Esophagus squamous epithelium (tissue), 5 donors: ENCODE data around the gene RSPO4. TPM values are rescaled to one million over a fixed set of nuclear protein-coding genes. Genes with fewer than 3 reads are reported as not detected.

Source experiments
- DNase-seq: peaks from one replicate; lab custom pipeline; 2025; lab: John Stamatoyannopoulos, UW
- H3K27ac ChIP-seq, 4 donors: fragments of 200-600 bp; sonication (generic); one replicate each; pipeline ENCODE4 v1.5.1; 2016 to 2019; ENCODE audit warnings: mild to moderate bottlenecking in 1 of 4
- H3K27me3 ChIP-seq, 4 donors: fragments of 200-600 bp; sonication (generic); 1 replicate in 3 of 4; 2 replicates in 1 of 4; pipeline versions ENCODE4 v1.5.1 to v1.6.0; 2017 to 2021; ENCODE audit warnings: antibody characterized with exemption in 1 of 4
- H3K36me3 ChIP-seq, 3 donors: fragments of 200-600 bp; sonication (generic); one replicate each; pipeline ENCODE4 v1.5.1; 2016 to 2019
- H3K4me1 ChIP-seq, 3 donors: fragments of 200-600 bp; sonication (generic); one replicate each; pipeline ENCODE4 v1.5.1; 2017 to 2019
- H3K4me3 ChIP-seq, 4 donors: fragments of 200-600 bp; sonication (generic); 1 replicate in 3 of 4; 2 replicates in 1 of 4; pipeline ENCODE4 v1.5.1; 2016 to 2019; ENCODE audit warnings: mild to moderate bottlenecking in 2 of 4, moderate library complexity in 1 of 4
- H3K9me3 ChIP-seq, 3 donors: fragments of 200-600 bp; sonication (generic); one replicate each; pipeline ENCODE4 v1.5.1; 2016 to 2019
- CTCF ChIP-seq, 6 experiments: fragments of 450-650 bp in 4 of 6; fragments of 200-600 bp in 2 of 6; sonication (generic) in 2 of 6; IDR thresholded peaks; one replicate each; pipeline ENCODE4 v1.5.1; 2016 to 2019; ENCODE audit warnings: antibody characterized with exemption in 6 of 6, mild to moderate bottlenecking in 4 of 6, moderate library complexity in 4 of 6
- POLR2A ChIP-seq, 4 donors: fragments of 450-650 bp; IDR thresholded peaks; one replicate each; pipeline ENCODE4 v1.6.1; 2017; ENCODE audit warnings: antibody characterized with exemption in 4 of 4, mild to moderate bottlenecking in 4 of 4, moderate library complexity in 3 of 4
- WGBS, 2 donors: methylation state at CpG; one replicate each; pipeline ENCODE4 v1.1.5; 2018; 5-methylcytosine and 5-hydroxymethylcytosine counted together
- intact Hi-C: fragments of 100-400 bp; cut with DNase I; formaldehyde crosslinking; loops from one replicate; pipeline ENCODE4 v1.15.0; 2022
- total RNA-seq, 4 donors: library from RNA; depleted of rRNA; stranded (reverse); fragments of >200 nt; gene quantifications; one replicate each; pipeline ENCODE4 v1.1.0, GENCODE V29; 2016
- donor health status: DM: yes; HTN: yes; CAD: no.

RSPO4 gene
- total RNA-seq, 4 donors from 2014 or later = 0.18 to 0.23 (median 0.19) TPM; not detected in 1

GRCh38 chr20:1022871-1023270 is 20.8 kb upstream of the RSPO4 start:
- intact Hi-C loops = no loop called here
- no peak for DNase-seq
- no peak overlapping the region for H3K27ac ChIP-seq
- no peak for TF ChIP-seq POLR2A (IDR thresholded peaks at IDR 0.05)
- TF ChIP-seq CTCF (IDR thresholded peaks at IDR 0.05) = no peak
- no peaks in the 10 kb centered on the region for H3K4me1 ChIP-seq
- no peaks in the 10 kb centered on the region for H3K27me3 ChIP-seq
- H3K36me3 ChIP-seq = no peaks in the 10 kb centered on the region
- no peak overlapping the region for H3K4me3 ChIP-seq
- H3K9me3 ChIP-seq = no peaks in the 10 kb centered on the region

- Histone ChIP-seq H3K27me3 (no peaks in the 10 kb centered on the region), H3K9me3 (no peaks in the 10 kb centered on the region), H3K27ac (no peak overlapping the region), H3K36me3 (no peaks in the 10 kb centered on the region), H3K4me3 (no peak overlapping the region), H3K4me1 (no peaks in the 10 kb centered on the region)
- WGBS, 2 donors = 67 to 80% methylated on average over 3 to 4 of the region's 5 CpGs
- no peak for TF ChIP-seq POLR2A (IDR thresholded peaks at IDR 0.05)
- no peak for TF ChIP-seq CTCF (IDR thresholded peaks at IDR 0.05)
- no peak for DNase-seq
- intact Hi-C loops = no loop called here
Measured at GRCh38 chr20:1020614-1021013, 18.5 kb upstream of the RSPO4 start.

- Histone ChIP-seq H3K36me3 (no peaks in the 10 kb centered on the region), H3K27me3 (no peaks in the 10 kb centered on the region), H3K4me1 (no peaks in the 10 kb centered on the region), H3K9me3 (no peaks in the 10 kb centered on the region), H3K4me3 (no peak overlapping the region), H3K27ac (no peak overlapping the region)
- intact Hi-C loops = no loop called here
- DNase-seq = no peak
- TF ChIP-seq CTCF (IDR thresholded peaks at IDR 0.05) = no peak
- TF ChIP-seq POLR2A (IDR thresholded peaks at IDR 0.05) = no peak
- WGBS, 2 donors = 47 to 63% methylated on average over 2 of the region's 2 CpGs
Measured at GRCh38 chr20:1019344-1019743, 17.2 kb upstream of the RSPO4 start.

GRCh38 chr20:1017677-1018076 is 15.6 kb upstream of the RSPO4 start:
- no peak for DNase-seq
- no peak for TF ChIP-seq POLR2A (IDR thresholded peaks at IDR 0.05)
- TF ChIP-seq CTCF (IDR thresholded peaks at IDR 0.05) = no peak

GRCh38 chr20:1015181-1015580 is 13.1 kb upstream of the RSPO4 start:
- WGBS, 2 donors = 46 to 67% methylated on average over 1 of the region's 1 CpG
- intact Hi-C loops = no loop called here
- no peak overlapping the region for H3K4me3 ChIP-seq

More at GRCh38 chr20:1017677-1018076, 15.6 kb upstream of the RSPO4 start:
- Histone ChIP-seq H3K36me3 (no peaks in the 10 kb centered on the region), H3K27ac (no peak overlapping the region), H3K4me1 (no peaks in the 10 kb centered on the region), H3K27me3 (no peaks in the 10 kb centered on the region), H3K4me3 (no peak overlapping the region), H3K9me3 (no peaks in the 10 kb centered on the region)
- intact Hi-C loops = no loop called here
- 45 to 58% methylated on average over 4 to 5 of the region's 5 CpGs for WGBS, 2 donors

More at GRCh38 chr20:1015181-1015580, 13.1 kb upstream of the RSPO4 start:
- H3K36me3 ChIP-seq = no peaks in the 10 kb centered on the region
- H3K27ac ChIP-seq = no peak overlapping the region
- no peaks in the 10 kb centered on the region for H3K4me1 ChIP-seq
- no peak for TF ChIP-seq POLR2A (IDR thresholded peaks at IDR 0.05)
- no peak for TF ChIP-seq CTCF (IDR thresholded peaks at IDR 0.05)
- no peak for DNase-seq
- H3K27me3 ChIP-seq = no peaks in the 10 kb centered on the region
- no peaks in the 10 kb centered on the region for H3K9me3 ChIP-seq
